ENCODE results near the gene PRR27.

Gene PRR27

DNA sequence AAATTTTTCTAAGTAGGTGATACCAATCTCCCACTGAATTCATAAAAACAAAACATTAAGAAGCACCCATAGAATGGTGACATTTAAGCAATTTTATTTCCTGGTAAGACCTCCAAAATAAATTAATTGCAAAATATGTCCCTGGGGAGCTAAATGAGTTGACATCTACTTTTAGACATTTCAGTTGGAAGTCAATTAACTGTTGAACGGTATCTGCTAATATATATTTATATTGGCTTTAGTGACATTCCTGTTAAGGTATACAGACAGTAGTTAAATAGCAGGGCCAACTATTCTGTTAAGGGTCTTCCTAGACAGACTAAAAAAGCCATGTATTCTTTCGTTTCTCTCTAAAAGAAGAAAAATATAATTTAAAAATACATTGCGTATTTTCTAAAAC lies at the start of gene PRR27:
PRR27 (plus strand) TSS at position 301 of the 400 bp plus-strand sequence. CDS start 139 bp downstream, outside the sequence.
- Mint-ChIP-seq H3K4me1 (no peaks in the 10 kb centered on the region), H3K27ac (no peak within 1 kb of the TSS), H3K9me3 (no peaks in the 10 kb centered on the region), H3K36me3 (no peaks in the 10 kb centered on the region), H3K4me3 (no peak within 1 kb of the TSS), H3K27me3 (no peaks in the 10 kb centered on the region)
- no peak for DNase-seq (ENCODE audit: low spot score in 2 of 2)
- no peak for ATAC-seq (ENCODE audit: low read depth)

GRCh38 chr4:70110917-70111316 lies 43.1 kb upstream of the PRR27 start:
- DNase-seq (ENCODE audit: low spot score in 2 of 2) (no peak), ATAC-seq (ENCODE audit: low read depth) (no peak)
- H3K36me3 Mint-ChIP-seq, result no peaks in the 10 kb centered on the region
- no peaks in the 10 kb centered on the region for H3K4me1 Mint-ChIP-seq
- no peaks in the 10 kb centered on the region for H3K27me3 Mint-ChIP-seq
- H3K4me3 Mint-ChIP-seq, result no peak overlapping the region
- H3K27ac Mint-ChIP-seq, result no peak overlapping the region
- peaks cover 1% of the 10 kb centered on the region for H3K9me3 Mint-ChIP-seq

DNA sequence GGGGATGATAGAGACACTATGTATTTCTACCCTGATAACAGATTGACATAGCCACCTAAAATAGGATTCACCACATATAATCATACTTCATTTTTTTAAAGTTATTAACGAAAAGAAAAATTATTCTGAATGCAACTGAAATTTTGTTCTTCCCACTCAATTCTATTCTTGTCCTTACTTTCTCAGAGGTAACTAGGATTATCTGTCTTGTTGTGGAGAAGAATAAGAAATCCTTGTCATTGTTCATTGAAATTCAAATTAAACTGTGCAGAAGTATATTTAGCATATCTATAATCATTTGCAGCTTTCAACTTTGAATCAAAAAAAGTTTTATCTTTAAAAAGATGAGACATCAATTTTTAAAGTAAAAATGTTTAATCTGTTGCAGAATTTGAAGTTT lies 40.4 kb upstream of the PRR27 start:
- no peak for ATAC-seq (ENCODE audit: low read depth)
- Mint-ChIP-seq H3K9me3 (peaks cover 1% of the 10 kb centered on the region), H3K4me1 (no peaks in the 10 kb centered on the region), H3K27me3 (no peaks in the 10 kb centered on the region), H3K4me3 (no peak overlapping the region), H3K27ac (no peak overlapping the region), H3K36me3 (no peaks in the 10 kb centered on the region)
- no peak for DNase-seq (ENCODE audit: low spot score in 2 of 2)

- no peak overlapping the region for H3K27ac Mint-ChIP-seq
- H3K36me3 Mint-ChIP-seq, result no peaks in the 10 kb centered on the region
- H3K9me3 Mint-ChIP-seq, result peaks cover 1% of the 10 kb centered on the region
- ATAC-seq (ENCODE audit: low read depth) (no peak), DNase-seq (ENCODE audit: low spot score in 2 of 2) (no peak)
- no peaks in the 10 kb centered on the region for H3K4me1 Mint-ChIP-seq
- no peak overlapping the region for H3K4me3 Mint-ChIP-seq
- H3K27me3 Mint-ChIP-seq, result no peaks in the 10 kb centered on the region
Observed at GRCh38 chr4:70114096-70114495, 39.9 kb upstream of the PRR27 start.

DNA sequence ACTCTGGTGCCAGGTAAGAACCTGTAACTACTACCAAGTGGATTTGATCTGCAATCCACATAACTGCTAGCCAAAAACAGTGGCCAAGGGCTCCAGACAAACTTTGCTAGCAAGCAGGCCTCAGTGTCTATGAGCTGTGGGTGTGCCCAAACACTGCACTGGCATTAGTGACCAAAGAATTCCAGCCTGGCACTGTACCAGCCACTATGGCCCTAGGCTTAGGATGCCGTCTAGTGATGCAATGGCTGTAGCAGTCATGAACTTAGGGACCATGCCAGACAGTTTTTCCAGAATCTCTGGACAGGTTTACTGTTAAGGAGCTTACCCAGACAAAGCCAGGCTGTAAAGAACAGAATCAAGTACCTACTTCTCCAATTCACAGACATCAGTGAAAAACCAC lies 33.7 kb upstream of the PRR27 start:
- DNase-seq (ENCODE audit: low spot score in 2 of 2) (no peak), ATAC-seq (ENCODE audit: low read depth) (no peak)
- Mint-ChIP-seq H3K4me3 (no peak overlapping the region), H3K36me3 (no peaks in the 10 kb centered on the region), H3K9me3 (no peaks in the 10 kb centered on the region), H3K4me1 (no peaks in the 10 kb centered on the region), H3K27ac (no peak overlapping the region), H3K27me3 (no peaks in the 10 kb centered on the region)

DNA sequence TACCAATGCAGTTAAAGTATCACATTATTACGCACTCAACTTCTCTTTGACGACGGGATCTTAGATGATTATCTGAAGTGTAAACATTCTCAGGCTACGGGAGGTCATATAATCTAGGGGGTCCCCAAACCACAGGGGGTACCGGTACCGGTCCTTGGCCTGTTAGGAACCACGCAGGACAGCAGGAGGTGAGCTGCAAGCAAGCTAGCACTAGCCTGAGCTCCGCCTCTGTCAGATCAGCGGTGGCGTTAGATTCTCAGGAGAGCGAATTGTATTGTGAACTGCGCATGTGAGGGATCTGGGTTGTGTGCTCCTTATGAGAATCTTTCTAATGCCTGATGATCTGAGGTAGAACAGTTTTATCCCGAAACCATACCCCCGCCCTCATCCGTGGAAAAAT lies 20.6 kb upstream of the PRR27 start:
- no peaks in the 10 kb centered on the region for H3K4me1 Mint-ChIP-seq
- H3K36me3 Mint-ChIP-seq, result no peaks in the 10 kb centered on the region
- ATAC-seq (ENCODE audit: low read depth), result no peak
- H3K27me3 Mint-ChIP-seq, result no peaks in the 10 kb centered on the region
- H3K4me3 Mint-ChIP-seq, result no peak overlapping the region
- H3K9me3 Mint-ChIP-seq, result no peaks in the 10 kb centered on the region
- no peak overlapping the region for H3K27ac Mint-ChIP-seq
- DNase-seq (ENCODE audit: low spot score in 2 of 2), result no peak

GRCh38 chr4:70138751-70139150 lies 15.3 kb upstream of the PRR27 start:
- Mint-ChIP-seq H3K4me3 (no peak overlapping the region), H3K27me3 (no peaks in the 10 kb centered on the region), H3K27ac (no peak overlapping the region), H3K9me3 (no peaks in the 10 kb centered on the region), H3K4me1 (no peaks in the 10 kb centered on the region), H3K36me3 (no peaks in the 10 kb centered on the region)
- DNase-seq (ENCODE audit: low spot score in 2 of 2) (no peak), ATAC-seq (ENCODE audit: low read depth) (no peak)

GRCh38 chr4:70151271-70151670 lies 2.8 kb upstream of the PRR27 start:
- Mint-ChIP-seq H3K27me3 (no peaks in the 10 kb centered on the region), H3K36me3 (no peaks in the 10 kb centered on the region), H3K4me1 (no peaks in the 10 kb centered on the region), H3K9me3 (peaks cover 2% of the 10 kb centered on the region), H3K4me3 (no peak overlapping the region), H3K27ac (no peak overlapping the region)
- no peak for DNase-seq (ENCODE audit: low spot score in 2 of 2)
- ATAC-seq (ENCODE audit: low read depth), result no peak

GRCh38 chr4:70152088-70152487 lies 1.9 kb upstream of the PRR27 start:
- H3K9me3 Mint-ChIP-seq, result peaks cover 2% of the 10 kb centered on the region
- H3K27me3 Mint-ChIP-seq, result no peaks in the 10 kb centered on the region
- no peaks in the 10 kb centered on the region for H3K4me1 Mint-ChIP-seq
- DNase-seq (ENCODE audit: low spot score in 2 of 2), result no peak
- H3K36me3 Mint-ChIP-seq, result no peaks in the 10 kb centered on the region
- no peak overlapping the region for H3K27ac Mint-ChIP-seq
- no peak for ATAC-seq (ENCODE audit: low read depth)
- no peak overlapping the region for H3K4me3 Mint-ChIP-seq

DNA sequence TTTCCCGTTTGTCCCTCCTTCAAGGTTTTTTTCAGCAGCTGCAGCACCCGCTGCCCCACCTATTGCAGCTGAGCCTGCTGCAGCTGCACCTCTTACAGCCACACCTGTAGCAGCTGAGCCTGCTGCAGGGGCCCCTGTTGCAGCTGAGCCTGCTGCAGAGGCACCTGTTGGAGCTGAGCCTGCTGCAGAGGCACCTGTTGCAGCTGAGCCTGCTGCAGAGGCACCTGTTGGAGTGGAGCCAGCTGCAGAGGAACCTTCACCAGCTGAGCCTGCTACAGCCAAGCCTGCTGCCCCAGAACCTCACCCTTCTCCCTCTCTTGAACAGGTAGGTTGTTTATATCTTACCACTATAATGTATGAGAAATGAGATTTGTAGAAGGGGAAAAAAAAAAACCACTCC lies 4.5 kb downstream of the PRR27 start:
- H3K27ac Mint-ChIP-seq, result no peak overlapping the region
- H3K4me3 Mint-ChIP-seq, result no peak overlapping the region
- H3K4me1 Mint-ChIP-seq, result no peaks in the 10 kb centered on the region
- ATAC-seq (ENCODE audit: low read depth), result no peak
- DNase-seq (ENCODE audit: low spot score in 2 of 2), result no peak
- no peaks in the 10 kb centered on the region for H3K36me3 Mint-ChIP-seq
- H3K9me3 Mint-ChIP-seq, result no peaks in the 10 kb centered on the region
- H3K27me3 Mint-ChIP-seq, result no peaks in the 10 kb centered on the region

DNA sequence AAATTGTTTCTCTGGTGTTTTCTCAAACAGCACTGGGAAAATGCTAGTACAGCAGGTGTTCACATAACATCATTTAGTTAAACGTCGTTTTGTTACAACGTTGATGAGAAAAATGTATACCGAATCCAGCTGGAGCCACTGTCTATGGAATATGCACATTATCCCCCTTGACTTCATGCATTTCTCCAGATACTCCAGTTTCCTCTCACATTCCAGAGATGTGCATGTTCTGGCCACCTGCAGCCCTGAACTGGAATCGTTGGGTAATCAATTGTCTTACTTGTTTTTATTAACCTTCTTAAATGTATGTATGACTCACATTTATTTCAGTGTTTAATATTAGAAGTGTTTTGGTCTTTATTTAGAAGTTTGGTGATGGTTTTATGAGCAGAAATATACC lies 23.1 kb downstream of the PRR27 start:
- DNase-seq (ENCODE audit: low spot score in 2 of 2) (no peak), ATAC-seq (ENCODE audit: low read depth) (no peak)
- Mint-ChIP-seq H3K36me3 (no peaks in the 10 kb centered on the region), H3K9me3 (peaks cover 2% of the 10 kb centered on the region), H3K4me3 (no peak overlapping the region), H3K27me3 (no peaks in the 10 kb centered on the region), H3K4me1 (no peaks in the 10 kb centered on the region), H3K27ac (no peak overlapping the region)

DNA sequence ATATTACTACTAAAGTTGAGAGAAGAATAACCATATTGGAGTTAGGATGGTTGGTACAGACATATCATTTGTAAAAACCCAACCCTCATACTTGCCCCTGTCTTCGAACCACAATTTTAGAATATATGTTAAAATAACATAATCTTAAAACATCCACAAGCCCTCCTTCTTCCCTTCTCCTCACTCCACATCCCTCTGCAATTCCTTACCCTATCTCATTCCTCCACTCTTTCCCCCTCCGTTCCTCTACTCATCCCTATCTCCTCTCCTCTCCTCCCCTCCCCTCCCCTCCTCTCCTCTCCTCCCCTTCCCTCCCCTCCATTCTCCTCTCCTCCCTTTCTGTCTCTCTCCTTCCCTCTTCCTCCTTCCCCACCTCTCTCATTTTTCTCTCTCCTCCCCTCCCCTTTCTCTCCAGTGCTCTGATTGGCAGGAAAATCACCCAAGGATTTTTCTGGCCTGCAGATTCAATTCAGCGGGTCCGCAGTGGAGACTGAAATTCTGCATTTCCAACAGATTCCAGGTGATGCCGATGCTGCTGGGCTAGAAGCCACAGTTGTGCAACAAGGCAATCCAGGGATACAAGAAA lies 24.1 kb downstream of the PRR27 start:
- Mint-ChIP-seq H3K4me1 (no peaks in the 10 kb centered on the region), H3K9me3 (peaks cover 2% of the 10 kb centered on the region), H3K36me3 (no peaks in the 10 kb centered on the region), H3K4me3 (no peak overlapping the region), H3K27me3 (no peaks in the 10 kb centered on the region), H3K27ac (no peak overlapping the region)
- no peak for DNase-seq (ENCODE audit: low spot score in 2 of 2)
- no peak for ATAC-seq (ENCODE audit: low read depth)

GRCh38 chr4:70179811-70180210 lies 25.8 kb downstream of the PRR27 start:
- H3K4me3 Mint-ChIP-seq, result no peak overlapping the region

DNA sequence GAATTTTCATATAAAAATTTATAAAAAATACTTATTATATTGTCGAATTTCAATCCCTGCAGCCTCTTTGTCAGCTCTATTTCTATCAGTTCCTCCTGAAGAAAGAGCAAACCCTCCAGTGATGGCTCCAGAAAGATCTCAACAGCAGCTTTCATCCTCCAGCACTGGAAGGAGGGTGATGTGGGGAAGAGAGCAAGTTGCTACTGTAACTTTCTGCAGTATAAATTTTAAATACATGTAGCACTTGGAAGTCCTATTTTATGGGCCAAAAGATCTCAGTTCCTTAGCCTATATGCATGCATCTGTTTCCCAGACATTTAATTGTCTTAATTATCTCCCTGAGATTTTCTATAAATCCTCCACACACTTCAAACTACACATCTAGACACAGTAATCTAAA lies 27.8 kb downstream of the PRR27 start:
- Mint-ChIP-seq H3K4me3 (no peak overlapping the region), H3K4me1 (no peaks in the 10 kb centered on the region), H3K9me3 (peaks cover 2% of the 10 kb centered on the region), H3K27ac (no peak overlapping the region), H3K27me3 (no peaks in the 10 kb centered on the region), H3K36me3 (no peaks in the 10 kb centered on the region)
- ATAC-seq (ENCODE audit: low read depth), result no peak
- no peak for DNase-seq (ENCODE audit: low spot score in 2 of 2)

More at GRCh38 chr4:70179811-70180210, 25.8 kb downstream of the PRR27 start:
- no peaks in the 10 kb centered on the region for H3K36me3 Mint-ChIP-seq
- no peak overlapping the region for H3K27ac Mint-ChIP-seq
- H3K9me3 Mint-ChIP-seq, result peaks cover 2% of the 10 kb centered on the region
- no peaks in the 10 kb centered on the region for H3K4me1 Mint-ChIP-seq
- DNase-seq (ENCODE audit: low spot score in 2 of 2), result no peak
- no peak for ATAC-seq (ENCODE audit: low read depth)
- H3K27me3 Mint-ChIP-seq, result no peaks in the 10 kb centered on the region

GRCh38 chr4:70182517-70183167 lies 28.6 kb downstream of the PRR27 start:
- no peaks in the 10 kb centered on the region for H3K27me3 Mint-ChIP-seq
- H3K36me3 Mint-ChIP-seq, result no peaks in the 10 kb centered on the region
- no peak overlapping the region for H3K27ac Mint-ChIP-seq
- DNase-seq (ENCODE audit: low spot score in 2 of 2), result no peak
- no peaks in the 10 kb centered on the region for H3K4me1 Mint-ChIP-seq
- H3K4me3 Mint-ChIP-seq, result no peak overlapping the region
- no peak for ATAC-seq (ENCODE audit: low read depth)
- H3K9me3 Mint-ChIP-seq, result peaks cover 2% of the 10 kb centered on the region

Data from memory B cell (primary cell).